Measurements from ENCODE around the gene SH3BP2.

- TF ChIP-seq POLR2AphosphoS5 (IDR thresholded peaks at IDR 0.05; ENCODE audit: low read depth, low read length) (no peak), POLR2A (IDR thresholded peaks at IDR 0.05; ENCODE audit: low read depth, low read length) (no peak), PAX5 (IDR thresholded peaks at IDR 0.05; ENCODE audit: insufficient read depth, low read length, severe bottlenecking) (no peak), TAF1 (IDR thresholded peaks at IDR 0.05; ENCODE audit: low read depth, low read length) (no peak), POU2F2 (IDR thresholded peaks at IDR 0.05; ENCODE audit: low read depth, low read length) (no peak), SPI1 (IDR thresholded peaks at IDR 0.05; ENCODE audit: low read depth, low read length) (no peak)
Measured at GRCh38 chr4:2786152-2786671, 6.7 kb upstream of the SH3BP2 start.
